ENCODE measurements around the gene IFITM2.
"Not testable (repeated sequence)": the region's sequence is repeated elsewhere in the genome, so short reads cannot be mapped to it uniquely, and the experiment has no call there.

IFITM2 gene

DNA sequence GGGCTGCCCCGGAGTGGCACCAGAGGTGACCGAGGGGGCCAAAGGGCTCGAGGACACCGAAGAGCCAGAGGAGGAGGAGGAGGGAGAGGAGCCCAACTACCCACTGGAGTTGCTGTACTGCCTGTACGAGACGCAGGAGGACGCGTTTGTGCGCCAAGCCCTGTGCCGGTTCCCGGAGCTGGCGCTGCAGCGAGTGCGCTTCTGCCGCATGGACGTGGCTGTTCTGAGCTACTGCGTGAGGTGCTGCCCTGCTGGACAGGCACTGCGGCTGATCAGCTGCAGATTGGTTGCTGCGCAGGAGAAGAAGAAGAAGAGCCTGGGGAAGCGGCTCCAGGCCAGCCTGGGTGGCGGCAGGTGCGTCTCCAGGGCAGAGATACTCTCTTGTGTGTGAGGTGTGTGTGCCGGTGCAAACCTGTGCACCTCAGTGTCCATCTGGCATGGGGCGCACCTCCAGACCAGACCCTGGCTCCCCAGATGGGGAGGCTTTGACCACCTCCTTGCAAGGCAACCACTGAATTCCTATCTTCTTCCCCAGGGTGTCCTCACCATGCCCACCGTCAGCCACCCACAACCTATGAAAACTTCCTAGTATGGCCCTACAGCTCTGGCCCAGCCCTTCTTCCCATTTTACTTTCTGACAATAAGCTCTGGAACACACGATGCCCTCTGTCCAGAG lies 26.0 kb upstream of the IFITM2 start:
- DNase-seq, result no peak

- DNase-seq, result no peak
These were observed 25.4 kb upstream of the IFITM2 start for GRCh38 chr11:282171-282570.

DNA sequence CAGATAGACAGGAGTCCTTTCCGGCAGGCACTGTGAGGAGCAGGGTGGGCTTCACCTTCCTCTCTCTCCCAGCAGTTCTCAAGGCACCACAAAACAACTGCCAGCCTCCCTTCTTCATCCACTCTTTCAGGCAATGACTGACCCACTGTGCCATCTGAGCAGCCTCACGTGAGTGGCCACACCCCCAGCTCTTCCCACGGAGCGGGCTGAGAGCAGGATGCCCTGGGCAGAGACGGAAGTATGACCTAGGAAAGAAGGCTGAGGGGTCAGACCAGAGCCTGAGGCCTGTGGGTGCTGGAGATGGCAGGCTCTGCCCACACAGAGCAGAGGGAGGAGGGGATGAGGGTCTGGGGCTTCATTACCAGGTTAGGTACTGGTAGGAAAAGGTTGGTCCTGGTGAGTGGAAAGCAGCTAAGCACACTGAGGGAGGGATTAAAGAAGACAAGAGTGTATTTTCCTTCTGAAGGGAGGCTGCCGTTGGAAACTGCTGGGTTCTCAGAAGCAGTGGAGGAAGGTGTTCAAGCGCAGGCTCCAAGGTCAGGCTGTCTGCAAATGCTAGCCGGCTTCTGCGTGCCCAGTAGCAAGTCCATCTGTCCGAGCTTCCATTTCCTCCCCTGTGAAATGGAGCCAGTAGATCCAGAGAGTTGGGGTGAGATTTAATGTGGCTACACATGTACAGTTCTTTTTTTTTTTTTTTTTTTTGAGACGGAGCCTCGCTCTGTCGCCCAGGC lies 24.8 kb upstream of the IFITM2 start:
- no peak for DNase-seq

DNA sequence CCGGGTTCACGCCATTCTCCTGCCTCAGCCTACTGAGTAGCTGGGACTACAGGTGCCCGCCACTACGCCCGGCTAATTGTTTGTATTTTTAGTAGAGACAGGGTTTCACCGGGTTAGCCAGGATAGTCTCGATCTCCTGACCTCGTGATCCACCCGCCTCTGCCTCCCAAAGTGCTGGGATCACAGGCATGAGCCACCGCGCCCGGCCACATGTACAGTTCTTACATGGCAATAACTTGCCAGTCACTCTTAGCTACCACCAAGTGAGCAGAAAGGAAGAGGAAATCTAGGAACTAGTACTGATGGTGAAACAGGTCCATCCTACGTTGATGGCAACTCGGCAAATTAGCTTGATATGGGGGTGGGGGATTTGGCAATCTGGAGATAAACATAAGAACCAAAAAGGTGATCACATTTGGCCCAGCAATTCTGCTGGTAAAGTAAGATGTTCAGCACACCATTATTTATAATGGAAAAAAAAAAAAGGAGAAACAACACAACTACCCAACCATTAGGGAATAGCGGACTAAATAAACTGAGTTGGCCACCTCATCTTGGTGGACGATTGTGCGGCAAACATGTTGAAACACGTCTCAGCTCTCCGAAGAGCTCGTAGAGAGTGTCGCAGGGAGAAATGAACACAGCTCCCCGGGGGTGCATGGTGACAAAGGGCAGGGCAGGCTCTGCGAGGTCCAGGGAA lies 24.1 kb upstream of the IFITM2 start:
- DNase-seq, result no peak

- DNase-seq, result no peak
These were observed 23.3 kb upstream of the IFITM2 start for GRCh38 chr11:284105-285020.

GRCh38 chr11:285021-285893 lies 22.4 kb upstream of the IFITM2 start:
- DNase-seq, result no peak

DNA sequence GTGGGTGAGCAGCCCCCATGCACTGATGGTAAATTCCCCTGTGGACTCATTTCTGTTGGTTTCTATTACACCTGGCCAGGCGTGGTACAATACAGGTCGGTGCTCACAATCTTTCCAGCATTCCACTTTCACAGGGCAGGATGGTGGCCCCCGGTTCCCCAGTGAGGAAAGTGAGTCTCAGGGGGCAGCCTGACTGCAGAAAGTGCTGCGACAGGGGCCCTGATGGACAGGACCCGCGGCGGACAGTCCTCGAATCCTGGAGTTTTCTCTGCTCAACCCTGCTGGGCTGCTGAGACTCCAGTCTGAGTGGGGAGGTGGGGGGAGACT lies 21.8 kb upstream of the IFITM2 start:
- no peak for DNase-seq

GRCh38 chr11:286977-287820 lies 20.4 kb upstream of the IFITM2 start:
- DNase-seq, result not testable (repeated sequence)

DNA sequence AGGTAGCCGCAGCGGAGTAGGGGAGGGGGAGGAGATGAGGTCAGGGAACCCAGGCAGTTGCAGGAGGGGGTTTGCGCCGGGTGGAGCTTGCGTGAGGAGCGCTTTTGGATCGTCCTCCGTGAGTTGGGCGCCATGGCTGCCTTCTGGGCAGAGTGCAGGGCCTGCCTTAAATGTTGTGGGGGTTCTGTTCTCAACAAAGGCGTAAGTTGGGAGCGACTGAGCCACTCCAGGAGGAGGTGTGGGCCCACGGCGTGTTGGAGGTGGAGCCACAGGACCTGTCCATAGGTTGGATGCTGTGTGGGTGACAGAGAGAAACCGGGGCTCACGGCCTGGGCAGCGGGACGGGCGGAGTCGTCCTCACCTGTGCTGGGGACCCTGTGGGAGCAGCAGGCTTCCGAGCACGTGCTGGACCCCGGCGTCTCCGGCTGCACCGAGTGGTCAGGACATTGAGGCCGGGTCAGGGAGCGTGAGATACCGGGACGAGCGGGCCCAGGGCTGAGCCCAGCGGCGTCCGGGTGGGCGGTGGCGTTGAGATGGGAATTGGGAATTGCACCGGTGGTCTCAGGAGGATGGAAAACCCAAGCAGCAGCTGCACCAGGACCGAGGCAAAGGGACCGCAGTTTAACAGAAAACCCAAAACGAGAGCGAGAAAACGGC lies 19.7 kb upstream of the IFITM2 start:
- DNase-seq, result no peak

GRCh38 chr11:288478-289397 lies 18.9 kb upstream of the IFITM2 start, which contains the start of gene PGGHG:
Gene PGGHG, plus strand, starts transcription at chr11:289126. Its CDS starts 691 bp downstream, at chr11:289817.
- peak in 7 of 51 donors; percentile 20 to 57 (median 29) for DNase-seq

DNA sequence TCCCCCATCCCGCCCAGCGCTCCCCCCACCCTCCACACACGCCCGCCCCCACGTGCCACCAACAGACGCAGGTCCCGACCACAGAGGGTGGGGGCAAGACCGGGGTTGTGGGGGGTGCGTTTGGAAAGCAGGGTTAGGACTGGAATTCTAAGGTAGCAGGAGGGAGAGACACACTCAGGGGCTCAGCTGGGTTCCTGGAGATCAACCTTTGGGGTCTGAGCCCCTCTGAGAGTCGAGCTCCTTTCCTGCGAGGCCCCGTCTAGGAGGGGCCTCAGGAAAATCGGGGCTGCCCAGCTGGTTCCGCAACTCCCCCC lies 18.3 kb upstream of the IFITM2 start:
- DNase-seq, result no peak

DNA sequence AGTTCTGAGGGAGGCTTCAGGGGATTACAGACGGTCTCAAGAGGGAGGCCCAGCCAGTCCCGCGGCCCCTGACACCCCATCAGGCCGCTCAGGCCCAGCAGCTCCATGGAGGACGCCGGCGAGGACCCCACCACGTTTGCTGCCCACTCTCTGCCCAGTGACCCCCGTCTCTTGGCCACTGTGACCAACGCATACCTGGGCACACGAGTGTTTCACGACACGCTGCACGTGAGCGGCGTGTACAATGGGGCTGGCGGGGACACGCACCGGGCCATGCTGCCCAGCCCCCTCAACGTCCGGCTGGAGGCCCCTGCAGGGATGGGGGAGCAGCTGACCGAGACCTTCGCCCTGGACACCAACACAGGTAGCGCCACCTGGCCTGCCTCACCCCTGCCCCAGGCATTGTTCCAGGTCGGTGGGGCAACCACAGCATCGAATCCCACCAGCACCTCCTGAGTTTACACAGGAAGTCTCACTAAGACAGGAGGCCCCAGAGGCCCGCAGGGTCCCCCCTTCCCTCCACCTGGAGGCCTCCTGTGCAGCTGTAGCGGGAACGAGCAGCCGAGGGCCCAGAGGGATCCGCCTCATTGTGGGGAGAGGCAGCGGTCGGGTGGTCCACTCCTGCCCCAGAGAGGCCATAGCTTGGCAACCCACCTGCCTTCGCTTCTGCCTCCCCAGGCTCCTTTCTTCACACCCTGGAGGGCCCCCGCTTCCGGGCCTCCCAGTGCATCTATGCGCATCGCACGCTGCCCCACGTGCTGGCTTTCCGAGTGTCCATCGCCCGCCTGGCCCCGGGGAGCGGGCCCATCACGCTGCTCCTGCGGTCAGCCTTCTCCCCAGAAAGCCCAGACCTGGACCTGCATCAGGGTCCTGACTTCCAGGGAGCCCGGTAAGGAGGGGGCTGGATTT lies 17.6 kb upstream of the IFITM2 start:
- no peak for DNase-seq

DNA sequence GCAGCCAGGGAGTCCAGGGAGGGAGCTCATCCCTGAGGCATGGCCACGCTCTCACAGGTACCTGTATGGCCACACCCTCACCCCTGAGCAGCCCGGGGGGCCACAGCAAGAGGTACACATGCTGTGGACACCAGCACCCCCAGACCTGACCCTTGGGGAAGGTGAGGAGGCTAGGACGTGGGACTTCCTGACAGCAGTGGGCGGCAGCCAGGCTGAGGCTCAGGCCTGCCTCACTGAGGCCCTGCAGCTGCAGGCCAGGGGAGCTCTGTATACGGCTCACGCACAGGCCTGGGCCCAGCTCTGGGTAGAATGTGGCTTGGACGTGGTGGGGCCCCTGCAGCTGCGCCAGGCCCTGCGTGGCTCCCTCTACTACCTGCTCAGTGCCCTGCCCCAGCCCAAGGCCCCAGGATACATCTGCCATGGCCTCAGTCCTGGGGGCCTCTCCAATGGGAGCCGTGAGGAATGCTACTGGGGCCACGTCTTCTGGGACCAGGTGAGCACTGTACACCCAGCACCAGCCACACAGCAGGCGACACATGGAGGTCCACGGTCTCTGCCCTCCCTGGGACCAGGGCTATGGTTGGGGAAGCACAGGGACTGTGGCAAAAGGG lies 16.9 kb upstream of the IFITM2 start:
- DNase-seq, result no peak

DNA sequence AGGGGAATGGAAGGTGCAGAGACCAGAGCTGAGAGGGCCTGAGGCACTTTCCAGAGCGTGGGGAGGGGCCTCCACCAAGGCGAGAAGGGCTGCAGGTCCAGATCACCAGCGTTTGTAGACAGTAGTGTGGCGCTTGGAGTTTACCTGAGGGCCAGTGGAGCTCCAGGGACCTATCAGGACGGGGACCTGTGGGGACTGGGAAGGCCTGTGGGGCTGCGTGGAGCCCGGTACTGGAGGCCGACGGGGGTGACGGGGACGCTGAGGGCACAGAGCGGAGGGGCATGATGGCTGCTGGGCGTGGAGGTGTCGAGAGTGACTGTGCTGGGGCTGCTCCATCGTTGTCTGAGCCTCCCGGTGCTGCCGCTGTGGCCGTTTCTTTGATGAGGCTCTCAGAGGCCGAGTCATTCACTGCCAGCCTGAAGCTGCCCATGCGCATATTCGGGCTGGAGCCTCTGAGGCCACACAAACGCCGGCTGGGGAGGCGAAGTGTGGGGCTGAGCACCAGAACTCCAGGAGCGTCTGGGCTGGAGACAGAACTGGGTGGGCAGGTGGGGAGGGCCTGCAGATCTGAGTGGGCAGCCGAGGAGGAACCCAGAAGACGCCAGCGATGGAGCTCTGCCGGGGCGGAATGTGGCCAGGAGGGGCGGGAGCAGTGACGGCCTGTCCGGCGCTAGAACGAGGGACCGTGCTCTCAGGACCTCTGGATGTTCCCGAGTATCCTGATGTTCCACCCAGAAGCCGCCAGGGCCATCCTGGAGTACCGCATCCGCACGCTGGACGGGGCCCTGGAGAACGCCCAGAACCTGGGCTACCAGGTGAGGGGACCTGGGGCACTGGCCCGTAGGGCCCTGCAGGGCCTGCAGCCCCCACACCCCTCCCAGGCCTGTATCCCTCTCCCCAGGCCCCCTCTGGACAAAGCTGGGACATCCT lies 16.1 kb upstream of the IFITM2 start:
- DNase-seq, result no peak
